HG02623 (cell line): ENCODE data around the gene GTF2H2C.
A peak's percentile ranks its signal among the peaks of the same experiment; 100 is the strongest.
"Not testable (repeated sequence)": the region's sequence is repeated elsewhere in the genome, so short reads cannot be mapped to it uniquely, and the experiment has no call there.

ENCODE experiments used
- ATAC-seq: cut with Tn5 transposase; IDR thresholded peaks from one replicate; pipeline ENCODE4 v1.9.1; 2021; ENCODE audit warnings: moderate library complexity; ENCODE audit not compliant: unreplicated experiment

GTF2H2C gene

DNA sequence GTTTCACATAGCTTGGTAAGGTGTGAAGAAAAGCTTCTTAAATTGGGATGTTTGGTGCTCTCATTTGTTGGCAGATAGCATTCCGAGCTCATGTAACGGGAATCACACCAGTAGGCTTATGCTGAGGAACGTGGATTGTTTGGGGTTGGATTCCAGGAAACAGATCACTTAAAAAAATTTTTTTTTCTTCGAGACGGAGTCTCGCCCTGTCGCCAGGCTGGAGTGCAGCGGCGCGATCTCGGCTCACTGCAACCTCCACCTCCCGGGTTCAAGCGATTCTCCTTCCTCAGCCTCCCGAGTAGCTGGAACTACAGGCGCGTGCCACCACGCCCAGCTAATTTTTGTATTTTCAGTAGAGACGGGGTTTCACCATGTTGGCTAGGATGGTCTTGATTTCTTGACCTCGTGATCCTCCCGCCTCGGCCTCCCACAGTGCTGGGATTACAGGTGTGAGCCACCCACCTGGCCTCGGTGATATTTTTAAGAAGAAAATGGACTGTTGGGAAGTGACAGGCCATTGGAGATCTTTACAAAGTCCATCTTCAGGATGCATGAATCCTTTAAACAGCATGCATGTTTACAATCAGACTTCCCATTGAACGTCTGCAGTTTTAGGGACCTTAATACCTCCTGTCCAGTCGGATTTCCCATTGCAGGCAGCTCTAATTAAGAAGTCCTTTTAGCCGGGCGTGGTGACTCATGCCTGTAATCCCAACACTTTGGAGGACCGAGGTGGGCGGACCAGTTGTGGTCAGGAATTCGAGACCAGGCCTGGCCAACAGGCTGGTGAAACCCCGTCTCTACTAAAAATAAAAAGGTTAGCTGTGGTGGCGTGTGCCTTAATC lies 818 bp downstream of the GTF2H2C start:
- not testable (repeated sequence) for ATAC-seq

DNA sequence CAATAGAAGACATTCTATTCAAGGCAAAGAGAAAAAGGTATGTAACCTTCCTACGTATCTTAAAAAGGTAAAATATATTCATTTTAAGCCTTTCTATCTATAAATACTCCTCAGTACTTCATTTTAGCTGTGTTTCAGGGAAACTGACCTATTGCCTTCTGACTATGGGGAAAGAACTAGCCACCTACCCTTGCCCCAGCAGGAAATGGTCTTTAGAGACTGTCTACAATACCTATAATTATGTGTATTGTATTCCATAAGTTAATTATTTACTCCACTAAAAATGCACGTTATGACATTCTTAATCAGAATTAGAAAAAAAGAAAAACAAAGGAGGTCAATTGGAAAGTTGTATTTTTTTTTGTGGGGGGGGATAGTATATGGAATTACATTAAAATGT lies 6.2 kb downstream of the GTF2H2C start:
- not testable (repeated sequence) for ATAC-seq

DNA sequence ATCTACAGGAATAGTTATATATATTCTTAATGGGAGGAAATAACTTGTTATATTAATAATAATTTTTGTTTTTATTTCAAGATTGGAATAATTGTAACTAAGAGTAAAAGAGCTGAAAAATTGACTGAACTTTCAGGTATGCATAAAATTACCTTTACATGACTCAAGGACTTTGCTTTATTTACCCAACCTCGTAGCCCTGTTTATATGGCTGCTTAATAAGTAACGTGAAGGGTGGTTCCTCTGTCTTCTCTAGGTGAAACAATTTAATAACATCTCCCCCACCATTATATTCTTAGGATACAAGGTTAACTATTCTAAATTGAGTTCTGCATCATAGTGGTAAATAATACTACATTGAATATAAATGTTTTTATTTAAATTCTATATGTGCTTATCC lies 8.1 kb downstream of the GTF2H2C start:
- ATAC-seq: not testable (repeated sequence)

DNA sequence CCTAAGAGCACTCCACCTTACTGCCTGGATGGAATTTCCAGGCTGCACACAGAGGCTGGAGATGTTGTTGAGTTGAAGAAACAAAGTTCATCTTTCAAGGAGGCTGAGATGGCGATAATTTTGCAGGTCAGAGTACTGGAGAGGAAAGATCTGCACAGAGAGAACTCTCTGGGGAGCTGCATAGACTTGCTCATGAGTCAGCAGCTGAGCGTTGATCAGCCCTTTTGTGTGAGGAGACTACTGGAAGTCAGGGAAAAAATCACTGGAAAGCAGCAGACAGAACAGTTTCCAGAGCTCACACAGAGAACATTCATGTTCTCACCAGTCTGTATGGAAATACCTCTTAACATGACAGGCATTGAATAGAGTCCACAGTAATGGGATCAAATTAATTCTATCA lies 23.4 kb downstream of the GTF2H2C start:
- ATAC-seq: not testable (repeated sequence)

DNA sequence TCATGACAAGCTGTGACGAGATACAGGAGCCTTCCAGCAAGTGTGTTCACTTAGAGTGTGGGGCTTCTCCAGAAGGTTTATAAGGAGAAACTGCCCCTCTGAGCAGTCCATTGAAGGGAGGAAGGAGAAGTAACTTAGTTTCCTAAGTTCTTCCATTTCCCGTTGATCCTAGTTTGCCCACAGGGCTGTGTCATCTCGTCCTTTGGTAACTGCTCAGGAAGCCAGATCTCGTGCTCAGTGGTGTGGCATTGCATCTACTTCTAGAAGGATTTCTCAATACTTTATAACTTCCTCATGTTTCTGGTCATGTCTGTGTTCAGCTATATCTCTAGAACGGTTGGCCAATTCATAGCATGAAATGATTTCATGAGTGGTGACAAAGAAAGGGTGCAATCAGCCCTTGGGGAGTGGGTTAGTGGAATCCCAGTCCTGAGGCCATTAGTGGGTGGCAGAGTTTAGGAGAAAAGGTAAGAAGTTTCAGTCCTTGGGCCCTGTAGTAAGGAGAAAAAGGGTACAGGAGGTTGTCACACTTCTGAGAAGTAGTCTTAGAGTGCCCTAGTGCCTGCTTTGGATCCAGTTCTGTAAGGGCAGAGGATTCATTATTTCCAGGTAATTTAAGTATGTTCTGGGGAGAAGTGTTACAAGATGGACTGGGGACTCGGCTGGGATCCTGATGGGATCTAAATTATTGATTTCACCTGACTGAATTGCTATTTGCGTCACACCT lies 36.3 kb downstream of the GTF2H2C start:
- ATAC-seq: not testable (repeated sequence)

DNA sequence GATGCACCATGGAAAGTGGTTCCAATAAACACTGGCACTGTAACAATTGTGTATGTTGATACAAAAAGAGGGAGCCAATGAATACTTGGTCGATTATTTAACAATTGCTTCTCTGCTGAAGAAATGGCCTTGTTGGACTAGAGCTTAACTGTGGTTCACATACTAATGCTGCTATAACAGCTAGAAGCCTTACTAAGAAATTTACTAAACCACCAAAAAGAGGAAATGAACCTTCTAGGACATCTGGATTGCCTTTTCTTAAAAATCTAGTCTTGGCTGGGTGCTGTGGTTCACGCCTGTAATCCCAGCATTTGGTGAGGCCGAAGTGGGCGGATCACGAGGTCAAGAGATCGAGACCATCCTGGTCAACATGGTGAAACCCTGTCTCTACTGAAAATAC lies 42.0 kb downstream of the GTF2H2C start:
- peak; percentile 87 for ATAC-seq

DNA sequence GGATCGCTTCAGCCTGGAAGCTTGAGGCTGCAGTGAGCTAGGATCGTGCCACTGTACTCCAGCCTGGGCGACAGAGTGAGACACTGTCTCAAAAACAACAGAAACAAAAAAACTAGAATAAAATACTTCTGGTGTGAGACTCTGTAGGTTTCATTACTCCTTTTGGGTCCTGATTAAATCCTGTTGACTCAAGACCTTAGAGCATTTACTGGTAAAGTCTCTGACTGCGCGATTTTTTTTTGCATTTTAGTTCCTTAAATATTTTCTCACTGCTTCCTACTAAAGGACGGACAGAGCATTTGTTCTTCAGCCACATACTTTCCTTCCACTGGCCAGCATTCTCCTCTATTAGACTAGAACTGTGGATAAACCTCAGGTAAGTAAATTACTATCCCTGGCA lies 46.8 kb downstream of the GTF2H2C start:
- not testable (repeated sequence) for ATAC-seq

DNA sequence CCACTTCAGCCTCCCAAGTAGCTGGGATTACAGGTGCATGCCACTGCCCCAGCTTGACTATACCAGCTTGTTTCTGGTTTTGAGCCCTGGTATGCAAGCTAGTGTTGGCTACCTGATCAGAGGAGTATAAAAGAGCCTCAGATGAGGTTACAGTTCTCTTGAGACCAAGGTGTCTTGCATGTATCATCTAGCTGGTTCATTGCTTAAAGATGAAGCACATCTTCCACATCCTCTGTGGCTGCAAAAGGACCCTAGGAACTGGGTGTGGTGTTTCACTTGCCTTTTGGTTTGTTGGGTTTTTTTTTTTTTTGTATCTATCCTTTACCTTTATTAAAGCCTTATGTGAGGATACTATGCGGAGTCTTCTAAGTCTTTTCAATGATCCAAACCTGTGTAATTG lies 47.8 kb downstream of the GTF2H2C start:
- ATAC-seq: not testable (repeated sequence)

DNA sequence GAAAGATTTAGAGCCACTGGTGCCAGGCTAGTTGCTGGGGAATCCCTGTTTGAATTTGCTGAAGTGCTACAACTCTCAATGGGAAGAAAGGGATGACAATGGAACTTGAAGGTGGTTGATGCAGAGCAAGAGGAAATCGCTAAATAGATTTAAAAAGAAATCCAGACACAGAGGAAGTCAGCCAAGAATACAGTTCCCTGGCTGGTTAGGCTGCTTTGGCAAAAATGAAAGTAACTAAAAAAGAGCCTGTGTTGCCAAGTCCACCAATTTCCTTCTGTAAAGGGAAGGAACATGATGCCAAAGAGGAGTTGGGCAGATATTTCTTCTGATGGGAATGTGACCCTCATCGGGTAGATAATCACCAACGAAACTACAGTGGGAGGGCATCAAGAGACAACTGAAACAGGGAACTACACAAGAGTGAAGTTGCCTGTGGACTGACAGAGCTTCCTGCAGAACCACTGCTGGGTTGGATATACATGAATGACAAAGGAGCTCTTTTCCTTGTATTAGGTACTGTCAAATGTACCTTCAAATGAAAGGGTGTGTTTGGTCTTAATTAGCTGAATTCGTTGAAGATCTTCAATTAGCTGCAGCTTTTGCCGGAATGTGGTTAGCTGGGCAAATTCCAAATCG lies 49.0 kb downstream of the GTF2H2C start:
- not testable (repeated sequence) for ATAC-seq

DNA sequence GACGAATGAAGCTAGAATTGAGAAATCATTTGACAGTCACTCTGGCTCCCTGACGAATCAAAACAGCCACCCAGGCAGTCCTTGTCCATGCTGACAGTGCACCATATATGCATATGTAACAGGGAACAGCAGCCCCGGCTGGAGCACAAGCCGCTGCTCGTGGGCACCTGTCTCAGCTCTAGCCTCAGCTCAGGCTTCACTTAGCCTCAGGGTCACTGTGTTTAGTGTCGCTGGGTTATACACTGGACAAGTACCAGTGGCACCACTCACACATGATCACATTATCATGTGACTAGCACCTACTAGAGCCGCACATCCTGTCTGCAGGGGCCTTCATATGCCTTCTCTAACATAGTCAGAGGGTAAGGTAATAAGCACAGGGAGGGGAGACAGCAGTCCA lies 54.9 kb downstream of the GTF2H2C start:
- ATAC-seq: not testable (repeated sequence)

DNA sequence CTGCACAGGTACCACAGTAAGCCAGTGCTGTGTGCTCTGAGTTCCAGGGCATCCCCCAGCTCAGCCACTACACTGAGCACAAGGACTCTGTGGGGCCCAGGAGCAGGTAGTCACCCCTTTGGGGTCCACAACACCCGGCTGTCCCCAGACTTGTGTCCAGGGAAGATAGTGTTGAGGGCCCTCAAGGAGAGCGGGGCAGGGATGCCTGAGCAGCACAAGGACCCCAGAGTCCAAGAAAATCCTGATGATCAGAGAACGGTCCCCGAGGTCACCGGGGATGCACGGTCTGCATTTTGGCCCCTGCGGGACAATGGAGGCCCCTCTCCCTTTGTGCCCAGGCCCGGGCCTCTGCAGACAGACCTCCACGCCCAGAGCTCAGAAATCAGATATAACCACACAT lies 71.9 kb downstream of the GTF2H2C start:
- not testable (repeated sequence) for ATAC-seq
